Loucy (cell line): ENCODE results near the gene TAGLN2.

Source experiments
- EZH2phosphoT487 ChIP-seq: fragments of 200-600 bp; IDR thresholded peaks from 2 replicates; pipeline ENCODE4 v1.6.1; 2018; ENCODE audit warnings: antibody characterized with exemption, mild to moderate bottlenecking, moderate library complexity, borderline replicate concordance
- TF ChIP-seq, protein P1 (sequence below): fragments of 200-600 bp; sonication (generic); conservative IDR thresholded peaks from 2 replicates; pipeline ENCODE4 v1.5.1; 2014; ENCODE audit warnings: mild to moderate bottlenecking, antibody characterized with exemption, low read length

DNA sequence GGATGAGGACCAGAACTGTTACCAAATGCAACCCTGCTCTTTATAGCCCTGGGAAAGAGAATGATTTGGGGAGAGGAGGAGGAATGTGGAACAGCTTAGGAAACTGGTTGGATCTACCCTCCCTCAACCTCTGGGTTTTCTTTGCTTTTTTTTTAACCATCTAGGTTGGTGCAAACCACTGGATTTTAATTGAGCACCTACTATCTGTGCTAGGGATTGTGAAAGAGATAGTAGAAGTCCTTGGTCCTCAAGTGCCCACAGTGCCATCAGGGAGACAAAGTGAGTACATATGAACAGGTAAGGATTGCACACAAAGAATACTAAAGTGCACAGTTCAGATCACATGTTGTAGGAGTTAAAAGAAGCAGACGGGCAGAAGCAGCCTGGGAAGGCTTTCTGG, 4.7 kb downstream of the TAGLN2 start:
- TF ChIP-seq, protein P1, sequence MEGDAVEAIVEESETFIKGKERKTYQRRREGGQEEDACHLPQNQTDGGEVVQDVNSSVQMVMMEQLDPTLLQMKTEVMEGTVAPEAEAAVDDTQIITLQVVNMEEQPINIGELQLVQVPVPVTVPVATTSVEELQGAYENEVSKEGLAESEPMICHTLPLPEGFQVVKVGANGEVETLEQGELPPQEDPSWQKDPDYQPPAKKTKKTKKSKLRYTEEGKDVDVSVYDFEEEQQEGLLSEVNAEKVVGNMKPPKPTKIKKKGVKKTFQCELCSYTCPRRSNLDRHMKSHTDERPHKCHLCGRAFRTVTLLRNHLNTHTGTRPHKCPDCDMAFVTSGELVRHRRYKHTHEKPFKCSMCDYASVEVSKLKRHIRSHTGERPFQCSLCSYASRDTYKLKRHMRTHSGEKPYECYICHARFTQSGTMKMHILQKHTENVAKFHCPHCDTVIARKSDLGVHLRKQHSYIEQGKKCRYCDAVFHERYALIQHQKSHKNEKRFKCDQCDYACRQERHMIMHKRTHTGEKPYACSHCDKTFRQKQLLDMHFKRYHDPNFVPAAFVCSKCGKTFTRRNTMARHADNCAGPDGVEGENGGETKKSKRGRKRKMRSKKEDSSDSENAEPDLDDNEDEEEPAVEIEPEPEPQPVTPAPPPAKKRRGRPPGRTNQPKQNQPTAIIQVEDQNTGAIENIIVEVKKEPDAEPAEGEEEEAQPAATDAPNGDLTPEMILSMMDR = no peak
- no peak for TF ChIP-seq EZH2phosphoT487
